Prostate gland (tissue), 2 donors: ENCODE data around the gene CD300A.

Experiments
- POLR2A ChIP-seq: fragments of 450-650 bp; IDR thresholded peaks from one replicate; pipeline ENCODE4 v1.6.1; 2016; ENCODE audit warnings: antibody characterized with exemption, mild to moderate bottlenecking
- POLR2AphosphoS5 ChIP-seq: sonication (generic); formaldehyde crosslinking; IDR thresholded peaks from one replicate; pipeline ENCODE4 v1.6.1; 2017; ENCODE audit warnings: antibody characterized with exemption
- TF ChIP-seq, protein P1 (sequence below), 4 experiments: fragments of 200-600 bp in 2 of 4; fragments of 450-650 bp in 2 of 4; sonication (generic) in 2 of 4; IDR thresholded peaks; 1 replicate in 3 of 4; 2 replicates in 1 of 4; pipeline ENCODE4 v1.5.1; 2016 to 2019; ENCODE audit warnings: antibody characterized with exemption in 4 of 4, mild to moderate bottlenecking in 2 of 4, moderate library complexity in 2 of 4

DNA sequence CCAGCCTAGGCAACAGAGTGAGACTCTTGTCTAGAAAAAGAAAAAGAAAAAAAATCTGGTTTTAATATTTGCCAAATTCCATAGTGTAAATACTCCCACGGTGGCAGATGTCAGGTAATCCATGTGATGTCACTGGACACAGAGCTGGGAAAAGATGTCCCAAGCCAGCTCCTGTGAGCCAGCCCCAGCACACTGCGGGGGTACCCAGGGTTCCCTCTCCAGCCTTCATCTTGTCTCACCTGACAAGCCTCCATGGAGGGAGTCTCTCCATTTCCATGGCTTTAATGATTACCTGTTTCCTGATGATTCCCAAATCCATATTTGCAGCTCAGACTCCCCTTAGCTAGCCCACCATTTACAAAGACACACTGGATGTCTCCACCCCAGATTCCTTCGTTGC lies 60.2 kb downstream of the CD300A start:
- TF ChIP-seq POLR2A, result no peak
- TF ChIP-seq, protein P1, sequence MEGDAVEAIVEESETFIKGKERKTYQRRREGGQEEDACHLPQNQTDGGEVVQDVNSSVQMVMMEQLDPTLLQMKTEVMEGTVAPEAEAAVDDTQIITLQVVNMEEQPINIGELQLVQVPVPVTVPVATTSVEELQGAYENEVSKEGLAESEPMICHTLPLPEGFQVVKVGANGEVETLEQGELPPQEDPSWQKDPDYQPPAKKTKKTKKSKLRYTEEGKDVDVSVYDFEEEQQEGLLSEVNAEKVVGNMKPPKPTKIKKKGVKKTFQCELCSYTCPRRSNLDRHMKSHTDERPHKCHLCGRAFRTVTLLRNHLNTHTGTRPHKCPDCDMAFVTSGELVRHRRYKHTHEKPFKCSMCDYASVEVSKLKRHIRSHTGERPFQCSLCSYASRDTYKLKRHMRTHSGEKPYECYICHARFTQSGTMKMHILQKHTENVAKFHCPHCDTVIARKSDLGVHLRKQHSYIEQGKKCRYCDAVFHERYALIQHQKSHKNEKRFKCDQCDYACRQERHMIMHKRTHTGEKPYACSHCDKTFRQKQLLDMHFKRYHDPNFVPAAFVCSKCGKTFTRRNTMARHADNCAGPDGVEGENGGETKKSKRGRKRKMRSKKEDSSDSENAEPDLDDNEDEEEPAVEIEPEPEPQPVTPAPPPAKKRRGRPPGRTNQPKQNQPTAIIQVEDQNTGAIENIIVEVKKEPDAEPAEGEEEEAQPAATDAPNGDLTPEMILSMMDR (IDR thresholded peaks at IDR 0.05), result no peak
- TF ChIP-seq POLR2AphosphoS5, result no peak
